Left renal pelvis (tissue), 4 donors: ENCODE results near the gene RHOBTB1. TPM values are rescaled to one million over a fixed set of nuclear protein-coding genes. Genes with fewer than 3 reads are reported as not detected.

Source experiments
- DNase-seq, 4 donors: peaks; one replicate each; pipeline ENCODE4 v3.0.0-alpha.2; 2013; ENCODE audit warnings: low read depth in 4 of 4, low spot score in 3 of 4
- polyA plus RNA-seq, 4 donors: library from polyadenylated mRNA; unstranded; fragments of 120-200 nt; gene quantifications; one replicate each; pipeline ENCODE4 v1.2.1, GENCODE V29; 2013; ENCODE audit not compliant: insufficient read length in 4 of 4

The RHOBTB1 gene
- polyA plus RNA-seq, 4 donors: 58.5 to 84.2 (median 73.9) TPM

- DNase-seq: no peak
Measured at GRCh38 chr10:60965696-60966095, 21.7 kb upstream of the RHOBTB1 start.

DNA sequence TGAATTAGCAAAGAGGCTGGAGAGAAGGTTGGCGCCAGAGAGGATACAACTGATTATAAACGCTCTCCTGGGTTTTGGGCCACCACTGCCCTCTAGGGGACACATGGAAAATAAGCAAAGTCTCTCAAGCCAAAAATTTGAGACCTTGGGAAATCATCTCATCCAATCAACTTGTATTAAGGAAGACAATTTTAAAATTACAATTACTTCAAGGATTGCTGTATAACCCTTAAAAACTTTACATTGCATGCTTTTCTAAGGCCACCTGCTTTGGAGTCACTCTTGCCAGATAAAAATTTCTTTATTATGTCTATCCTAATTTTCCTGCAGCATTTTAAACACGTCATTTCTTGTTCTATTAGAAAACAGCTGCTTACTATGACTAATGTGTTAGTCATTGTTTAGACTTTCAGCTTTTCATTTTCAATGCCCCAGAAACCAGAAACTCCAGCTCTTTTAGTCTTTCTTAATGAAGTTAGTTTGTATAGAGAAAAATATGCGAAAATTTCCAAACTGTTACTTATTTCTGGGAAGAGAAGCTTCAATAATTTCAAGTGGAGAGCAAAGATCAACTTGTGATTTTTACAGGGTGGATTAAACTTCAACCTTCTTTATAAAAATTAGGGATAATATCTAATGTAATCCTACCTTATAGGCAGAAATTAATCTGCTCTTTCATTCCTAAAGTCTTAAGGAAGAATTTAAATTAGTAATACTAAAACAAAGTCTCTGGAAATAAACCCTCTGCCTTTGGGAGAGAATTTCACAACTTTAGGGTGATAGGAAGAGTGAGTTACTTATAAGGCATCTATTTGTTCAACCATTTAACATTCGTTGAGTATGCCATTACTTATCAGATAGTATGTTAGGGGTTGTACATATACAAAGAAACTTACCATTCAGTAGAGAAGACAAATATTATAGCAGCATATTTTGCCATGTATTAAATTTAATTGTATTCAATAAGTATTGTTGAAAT, 20.6 kb upstream of the RHOBTB1 start:
- peak; percentile 58 to 62 (median 60) for DNase-seq

- DNase-seq: no peak
Measured at GRCh38 chr10:60963441-60964256, 19.7 kb upstream of the RHOBTB1 start.

- no peak for DNase-seq
Measured at GRCh38 chr10:60962946-60963345, 19.0 kb upstream of the RHOBTB1 start.

DNA sequence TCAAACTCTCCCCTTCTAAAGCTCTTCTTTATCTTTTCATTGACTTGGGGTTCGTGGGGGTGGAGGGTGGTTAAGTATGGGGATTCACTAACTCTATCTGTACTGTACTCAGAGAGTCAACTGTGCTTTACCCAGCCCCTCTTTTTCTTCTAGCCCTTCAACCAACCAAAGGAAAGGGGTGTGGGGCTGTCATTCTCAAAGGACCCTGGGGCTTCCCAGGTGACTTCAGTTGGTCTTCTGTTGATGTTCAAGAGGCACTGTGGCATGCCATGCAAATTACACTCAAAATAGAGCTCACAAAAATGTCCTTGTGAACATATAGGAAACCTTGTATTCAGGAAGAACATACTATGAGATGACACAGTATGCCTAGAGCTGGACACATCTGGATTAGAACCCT, 16.9 kb upstream of the RHOBTB1 start:
- DNase-seq: no peak

- no peak for DNase-seq
Measured at GRCh38 chr10:60960031-60960430, 16.0 kb upstream of the RHOBTB1 start.

GRCh38 chr10:60958892-60959601, 15.1 kb upstream of the RHOBTB1 start:
- DNase-seq: no peak

DNA sequence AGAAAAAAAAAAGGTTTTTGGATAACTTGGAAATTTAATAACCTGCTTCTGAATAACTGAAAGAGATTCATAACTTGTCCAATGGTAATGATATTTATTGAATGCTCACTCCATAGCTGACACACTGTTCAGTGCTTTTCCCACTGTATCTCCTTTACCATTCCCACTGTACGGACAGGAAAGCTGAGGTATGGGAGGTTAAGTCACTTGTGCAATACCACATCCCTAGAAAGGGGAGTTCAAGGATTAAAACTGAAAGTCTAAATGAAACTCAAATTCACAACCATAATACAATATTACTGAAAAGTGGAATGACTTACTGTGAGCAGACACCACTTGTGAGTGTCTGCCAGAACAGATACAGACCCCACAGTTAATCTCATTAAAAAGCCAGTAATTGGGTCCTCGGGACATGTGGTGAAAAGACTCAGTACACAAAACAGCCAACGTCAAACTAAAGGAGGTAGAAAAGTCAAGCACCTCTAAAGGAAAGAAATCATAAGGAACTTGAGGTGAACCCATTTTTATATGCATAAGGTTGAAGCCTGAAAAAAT, 13.8 kb upstream of the RHOBTB1 start:
- DNase-seq: no peak

- no peak for DNase-seq
Measured at GRCh38 chr10:60955957-60956425, 12.0 kb upstream of the RHOBTB1 start.

DNA sequence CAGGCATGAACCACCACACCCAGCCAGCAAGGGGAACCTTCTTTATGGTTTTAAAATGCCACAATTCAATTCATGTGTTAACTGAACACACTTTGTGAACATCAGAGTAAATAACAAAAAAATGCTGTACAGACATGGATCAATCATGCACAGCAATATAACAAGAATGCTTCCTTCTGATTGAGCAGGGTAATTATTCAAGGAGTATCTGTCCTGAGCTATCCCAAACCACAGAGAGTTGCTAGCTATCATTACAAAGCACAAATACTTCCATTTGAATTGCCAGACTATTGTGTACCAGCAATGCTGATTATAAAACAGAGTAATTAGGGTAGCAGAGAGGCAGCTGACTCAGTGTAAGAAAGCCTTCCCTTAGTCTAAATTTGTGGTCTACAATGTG, 11.3 kb upstream of the RHOBTB1 start:
- DNase-seq: no peak

- no peak for DNase-seq
Measured at GRCh38 chr10:60954035-60954434, 10.1 kb upstream of the RHOBTB1 start.

DNA sequence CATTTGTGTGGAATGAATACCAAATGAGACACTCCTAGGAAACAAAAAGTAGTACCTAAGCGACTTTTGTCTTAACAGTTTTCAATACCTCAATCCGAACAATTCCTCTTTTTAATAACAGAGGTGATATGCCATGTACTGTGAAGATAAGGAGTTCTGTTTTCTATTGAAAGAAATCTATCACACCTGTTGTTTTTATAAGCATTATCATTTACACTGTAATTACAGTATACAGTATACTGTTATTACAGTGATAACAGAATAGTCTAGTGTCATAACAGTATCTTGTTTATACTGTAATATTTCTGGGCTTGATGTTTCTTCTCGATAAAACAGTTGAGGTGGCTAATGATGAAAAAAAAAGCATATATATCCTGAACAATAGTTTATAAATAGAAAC, 9.4 kb upstream of the RHOBTB1 start:
- DNase-seq: no peak

DNA sequence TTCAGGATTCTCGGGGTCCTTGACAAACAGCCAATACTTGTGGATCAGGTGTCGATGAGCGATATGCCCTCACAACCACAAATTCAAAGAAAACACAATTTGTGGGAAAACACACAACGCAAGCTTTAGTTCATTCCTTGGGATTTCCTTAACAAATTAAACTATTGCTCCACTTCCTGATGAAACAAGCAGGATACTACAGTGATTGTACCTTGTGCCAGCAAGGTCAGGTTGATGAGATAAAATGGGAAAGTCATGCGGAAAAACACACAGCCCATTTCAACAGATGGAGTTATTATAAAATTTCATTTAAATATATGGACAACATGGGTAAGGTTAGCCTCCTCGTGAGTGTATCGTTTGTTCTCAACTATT, 8.8 kb upstream of the RHOBTB1 start:
- DNase-seq: no peak

- DNase-seq: no peak
Measured at GRCh38 chr10:60952067-60952845, 8.3 kb upstream of the RHOBTB1 start.

- no peak for DNase-seq
Measured at GRCh38 chr10:60951272-60951724, 7.3 kb upstream of the RHOBTB1 start.

- DNase-seq: no peak
Measured at GRCh38 chr10:60950300-60950699, 6.3 kb upstream of the RHOBTB1 start.

DNA sequence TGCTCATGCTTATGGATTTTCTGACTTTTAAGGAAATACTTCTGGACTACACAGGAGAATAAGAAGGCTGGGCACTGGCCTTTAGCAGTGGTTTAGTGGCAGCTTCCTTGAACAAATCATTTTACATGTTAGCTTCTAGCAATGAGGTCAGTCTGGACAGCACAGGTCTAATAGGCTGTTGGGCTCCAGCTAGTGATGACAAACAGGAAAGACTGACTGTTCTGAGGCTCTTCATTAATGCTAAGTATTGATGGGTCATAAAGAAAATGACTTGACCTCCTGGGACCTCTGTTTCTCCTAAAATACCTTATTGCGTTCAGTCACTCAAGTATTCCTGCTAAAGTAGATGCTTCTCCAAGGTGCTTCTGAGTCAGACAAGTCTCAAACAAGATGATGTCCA, 4.9 kb upstream of the RHOBTB1 start:
- DNase-seq: no peak

DNA sequence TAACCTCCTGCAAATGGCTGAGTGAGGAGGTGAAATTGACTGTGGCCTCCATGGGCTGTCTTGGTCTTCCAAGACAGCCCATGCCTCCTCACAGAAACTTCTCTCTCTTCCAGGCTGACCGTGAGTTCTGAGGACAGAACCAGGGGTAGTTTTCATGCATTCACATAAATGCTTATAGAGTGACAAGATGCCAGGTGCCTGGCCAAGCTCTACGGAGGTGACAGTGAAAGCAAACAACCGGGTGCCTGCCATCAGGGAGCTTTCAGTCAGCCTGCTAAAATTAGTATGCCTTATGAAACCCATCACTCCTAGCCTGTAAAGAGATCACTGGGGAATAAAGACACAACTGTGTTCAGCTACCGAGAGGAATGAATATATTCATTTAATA, 919 bp upstream of the RHOBTB1 start:
- DNase-seq: no peak

DNA sequence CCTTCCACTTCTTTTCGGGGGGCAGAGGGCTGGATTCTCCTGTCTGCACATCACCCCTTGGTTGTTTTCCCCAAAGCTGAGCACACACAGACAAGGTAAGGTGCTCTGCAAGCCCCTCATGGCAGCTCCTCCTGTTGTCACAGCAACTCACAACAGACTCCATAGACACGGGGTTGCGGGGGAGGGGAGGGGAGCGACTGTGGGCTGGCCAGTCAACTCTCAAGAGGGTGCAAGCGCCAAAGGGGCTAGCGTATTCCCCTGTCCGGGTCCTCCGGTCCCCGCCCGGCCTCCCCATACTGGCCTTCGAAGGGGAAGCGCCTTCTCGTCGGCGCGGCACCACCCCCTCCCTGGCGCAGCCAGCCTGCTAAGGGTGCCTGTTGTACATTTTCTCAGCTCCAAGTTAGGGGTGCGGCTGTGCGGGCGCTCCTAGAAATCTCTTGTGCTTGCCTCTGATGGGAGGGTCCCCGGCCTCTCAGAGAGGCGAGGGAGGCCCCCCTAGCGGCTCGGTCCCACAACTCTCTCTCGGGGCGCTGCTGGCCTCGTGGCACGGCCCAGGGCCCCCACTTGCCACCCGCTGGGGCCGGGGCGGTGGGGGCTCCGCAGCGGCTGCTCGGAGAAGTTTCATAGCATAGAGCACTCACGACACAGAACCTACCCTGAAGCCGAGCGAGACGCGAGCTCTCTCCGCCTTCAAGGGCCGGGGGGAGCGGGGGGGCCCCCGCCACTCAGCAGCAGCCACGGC, 498 bp downstream of the RHOBTB1 start:
- peak; percentile 73 to 75 (median 74) for DNase-seq
